Muscle of arm (tissue), 12 donors: ENCODE results near the gene CREBBP. TPM values are rescaled to one million over a fixed set of nuclear protein-coding genes. Genes with fewer than 3 reads are reported as not detected.

ENCODE experiments used
- DNase-seq: peaks from one replicate; pipeline ENCODE4 v3.0.0-alpha.2; 2013
- polyA plus RNA-seq, 12 donors: library from polyadenylated mRNA; unstranded; fragments of 120-200 nt; gene quantifications; one replicate each; pipeline ENCODE4 v1.2.1, GENCODE V29; 2013; ENCODE audit not compliant: insufficient read length in 12 of 12

The CREBBP gene
- polyA plus RNA-seq, 12 donors = 39.6 to 100 (median 45.4) TPM; not detected in 1

DNA sequence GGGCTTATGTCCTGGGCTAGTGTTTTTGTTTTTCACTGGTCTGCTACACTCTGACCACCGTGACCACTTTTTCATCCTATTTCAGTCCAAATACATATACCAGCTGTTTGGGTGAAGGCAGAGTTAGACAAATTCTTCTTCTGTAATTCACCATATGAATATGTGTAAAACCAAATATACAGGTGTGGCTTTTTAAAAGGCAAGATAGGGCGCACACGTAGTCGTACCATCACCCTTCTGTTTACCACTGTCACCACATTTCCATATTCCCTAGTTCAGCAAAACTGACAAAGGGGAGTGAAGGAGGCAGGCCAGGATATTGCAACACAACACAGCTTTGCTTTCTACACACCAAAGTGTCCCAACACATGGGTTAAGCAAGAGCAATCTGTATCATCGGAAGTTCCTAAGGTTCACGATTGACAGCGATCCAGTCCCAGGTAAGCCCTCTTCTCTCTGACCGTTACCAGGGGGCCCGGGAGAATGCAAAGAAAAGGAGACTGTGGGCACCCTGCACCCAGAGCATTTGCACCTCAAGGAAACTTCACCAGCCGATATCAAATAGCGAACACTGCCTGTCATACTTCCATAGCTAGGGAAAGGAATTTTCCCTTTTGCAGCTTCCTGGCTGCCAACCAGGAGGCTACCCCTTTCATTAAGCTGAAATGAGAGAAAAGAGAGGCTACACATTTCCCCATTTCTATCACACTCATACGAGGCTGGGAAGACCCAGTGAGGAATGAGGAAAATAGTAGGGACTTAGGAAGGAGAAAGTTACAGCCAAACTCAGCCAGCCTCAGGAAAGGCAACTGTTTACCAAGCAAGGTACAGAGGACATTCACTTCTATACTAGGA, 23.1 kb downstream of the CREBBP start:
- DNase-seq = no peak

GRCh38 chr16:3856367-3857141, 24.0 kb downstream of the CREBBP start:
- no peak for DNase-seq

GRCh38 chr16:3854750-3855541, 25.6 kb downstream of the CREBBP start:
- DNase-seq = no peak

DNA sequence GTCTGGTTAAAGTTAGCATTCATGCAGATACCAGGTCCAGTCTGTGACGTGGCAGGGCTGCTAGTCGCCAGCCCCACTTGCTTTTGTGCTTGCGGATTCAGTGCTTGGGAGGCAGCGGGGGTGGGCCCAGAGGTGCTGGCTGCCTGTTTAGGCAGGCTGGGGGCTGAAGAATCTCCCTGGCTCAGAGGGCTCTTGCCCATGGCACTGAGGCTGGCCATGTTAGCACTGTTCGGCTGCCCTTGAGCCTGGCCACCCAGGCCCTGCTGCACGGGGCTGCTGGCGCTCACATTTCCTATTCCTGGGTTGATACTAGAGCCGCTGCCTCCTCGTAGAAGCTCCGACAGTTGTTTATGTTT, 30.0 kb downstream of the CREBBP start:
- no peak for DNase-seq

DNA sequence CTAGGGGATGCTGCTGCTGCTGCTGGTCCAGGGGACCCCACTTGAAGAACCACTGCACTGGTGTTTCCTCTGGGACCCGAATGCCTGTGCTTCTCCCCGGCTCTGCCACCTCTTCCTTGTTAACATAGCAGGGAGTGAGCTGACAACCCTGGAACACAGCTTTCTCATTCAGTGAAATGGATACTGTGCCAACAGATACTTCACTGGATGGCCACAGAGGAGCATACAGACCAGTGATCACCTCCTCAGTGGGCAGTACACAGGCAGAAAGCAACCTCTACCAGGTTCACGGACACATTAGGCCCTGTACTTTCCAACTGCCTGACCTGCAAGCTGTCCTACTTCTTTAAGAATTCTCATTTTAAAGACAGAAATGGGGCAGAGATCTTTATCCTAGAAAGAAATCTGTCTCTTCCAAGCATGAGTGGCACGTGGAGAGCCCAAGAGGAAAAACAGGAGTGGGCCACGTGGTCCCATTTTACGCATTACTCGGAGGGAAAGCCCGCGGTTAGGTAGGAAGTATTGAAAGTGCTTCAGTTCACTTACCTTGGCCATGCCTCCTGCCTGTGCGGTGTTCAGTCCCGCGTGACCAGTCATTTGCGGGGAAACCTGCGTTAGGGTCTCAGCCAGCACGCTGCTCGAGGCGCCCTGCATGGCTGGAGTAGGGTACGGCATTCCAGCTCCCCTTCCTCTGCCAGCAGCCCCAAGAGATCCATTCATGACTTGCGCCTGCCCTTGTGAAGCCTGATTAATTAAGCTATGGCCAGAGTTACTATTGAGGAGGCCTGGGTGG, 30.6 kb downstream of the CREBBP start:
- DNase-seq = no peak

- DNase-seq = no peak
Measured at GRCh38 chr16:3846595-3847091, 33.9 kb downstream of the CREBBP start.

DNA sequence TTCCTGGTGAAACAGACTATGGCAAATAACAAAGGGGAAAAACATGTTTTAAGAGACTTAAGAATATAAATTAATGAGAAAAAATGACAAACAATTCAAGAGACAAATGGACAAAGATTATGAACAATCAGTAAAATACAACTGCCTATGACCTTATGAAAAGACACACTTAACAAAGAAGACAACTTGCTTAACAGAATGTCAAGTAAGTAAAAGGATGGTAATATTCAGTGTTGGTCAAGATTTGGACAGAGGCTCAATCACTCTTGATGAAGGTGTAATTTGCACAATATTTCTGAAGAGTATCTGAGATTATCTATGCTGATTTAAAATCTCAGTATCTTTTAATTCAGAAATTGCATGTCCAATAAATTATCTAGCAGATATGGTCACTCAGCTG, 34.4 kb downstream of the CREBBP start:
- DNase-seq = no peak

DNA sequence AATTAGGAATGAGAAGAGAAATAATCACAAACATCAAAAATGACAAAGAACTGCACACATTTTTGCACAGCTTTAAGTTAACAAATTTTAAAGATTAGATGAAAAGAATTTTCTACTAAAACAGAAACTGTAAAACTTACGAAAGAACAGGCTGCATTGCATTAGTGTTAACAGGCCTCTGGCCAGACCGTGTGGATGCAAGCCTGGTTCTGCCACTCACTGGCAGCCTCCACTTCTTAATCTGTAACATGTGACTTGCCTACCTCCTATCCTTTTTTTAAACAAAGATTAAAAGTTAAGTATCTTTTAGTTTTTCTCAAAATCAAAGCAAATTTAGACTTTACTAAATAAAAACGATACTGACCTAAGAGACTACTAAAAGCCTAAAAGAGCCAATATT, 37.5 kb downstream of the CREBBP start:
- DNase-seq = no peak

GRCh38 chr16:3841729-3842508, 38.6 kb downstream of the CREBBP start:
- DNase-seq = no peak

- no peak for DNase-seq
Measured at GRCh38 chr16:3839402-3840184, 40.9 kb downstream of the CREBBP start.

GRCh38 chr16:3838600-3839401, 41.7 kb downstream of the CREBBP start:
- DNase-seq = no peak

DNA sequence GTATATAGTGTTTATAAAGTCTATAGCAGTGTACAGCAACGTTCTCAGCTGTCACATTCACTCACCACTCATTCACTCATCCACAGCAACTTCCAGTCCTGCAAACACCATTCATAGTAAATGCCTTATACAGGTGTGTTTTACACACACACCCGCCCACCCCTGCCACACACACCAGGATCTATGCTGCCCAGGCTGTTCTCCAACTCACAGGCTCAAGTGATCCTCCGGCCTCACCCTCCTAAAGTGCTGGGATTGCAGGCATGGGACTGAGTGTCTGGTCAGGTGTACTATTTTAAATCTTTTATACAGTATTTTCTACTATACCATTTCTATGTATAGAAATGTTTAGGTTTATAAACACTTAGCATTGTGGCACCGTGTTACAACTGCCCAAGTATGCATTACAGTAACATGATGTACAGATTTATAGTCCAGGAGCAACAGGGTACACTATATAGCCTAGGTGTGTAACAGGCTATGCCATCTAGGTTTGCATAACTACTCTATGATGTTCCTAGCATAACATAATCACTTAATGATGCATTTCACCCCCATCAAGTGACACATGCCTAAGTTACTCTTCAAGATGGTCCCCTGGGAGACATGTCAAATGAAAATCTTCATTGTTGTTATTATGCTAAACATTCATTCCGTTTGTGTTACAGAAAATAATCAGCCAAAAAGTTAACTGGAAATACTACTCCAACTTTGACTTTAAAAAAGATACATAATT, 42.5 kb downstream of the CREBBP start:
- no peak for DNase-seq

- DNase-seq = no peak
Measured at GRCh38 chr16:3836641-3837040, 43.9 kb downstream of the CREBBP start.

GRCh38 chr16:3835089-3835602, 45.4 kb downstream of the CREBBP start:
- no peak for DNase-seq

GRCh38 chr16:3832668-3833067, 47.8 kb downstream of the CREBBP start:
- no peak for DNase-seq

DNA sequence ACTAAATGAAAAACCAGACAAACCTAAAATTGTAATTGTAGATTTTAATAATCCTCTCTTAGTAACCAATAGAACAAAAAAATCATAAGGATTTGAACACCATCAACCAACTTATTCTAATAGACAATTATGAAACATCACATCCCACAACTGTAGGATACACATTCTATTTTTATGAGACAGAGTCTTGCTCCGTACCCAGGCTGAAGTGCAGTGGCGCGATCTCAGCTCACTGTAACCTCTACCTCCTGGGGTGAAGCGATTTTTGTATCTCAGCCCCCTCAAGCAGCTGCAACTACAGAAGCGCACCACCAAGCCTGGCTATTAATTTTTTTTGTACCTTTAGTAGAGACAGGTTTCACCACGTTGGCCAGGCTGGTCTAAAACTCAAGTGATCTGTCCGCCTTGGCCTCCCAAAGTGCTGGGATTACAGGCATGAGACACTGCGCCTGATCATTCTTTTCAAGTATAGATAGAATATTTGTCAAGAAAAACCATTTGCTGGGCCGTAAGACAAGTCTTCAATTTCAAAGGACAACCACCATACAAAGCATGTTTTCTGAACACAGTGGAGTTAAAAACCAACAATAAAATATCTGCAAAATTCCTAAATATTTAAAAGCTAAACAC, 49.8 kb downstream of the CREBBP start:
- no peak for DNase-seq
